DOHH2 (cell line): ENCODE measurements around the gene ANXA2.

Source experiments
- EZH2phosphoT487 ChIP-seq: fragments of 200-600 bp; sonication (generic); IDR thresholded peaks from 2 replicates; pipeline ENCODE4 v1.6.1; 2017; ENCODE audit warnings: borderline replicate concordance, mild to moderate bottlenecking, antibody characterized with exemption, low read length, moderate library complexity, mixed read lengths
- TF ChIP-seq, protein P1 (sequence below): fragments of 200-600 bp; sonication (generic); IDR thresholded peaks from one replicate; pipeline ENCODE4 v1.5.1; 2014; ENCODE audit warnings: antibody characterized with exemption, mild to moderate bottlenecking, low read depth, low read length; ENCODE audit not compliant: poor library complexity, severe bottlenecking

DNA sequence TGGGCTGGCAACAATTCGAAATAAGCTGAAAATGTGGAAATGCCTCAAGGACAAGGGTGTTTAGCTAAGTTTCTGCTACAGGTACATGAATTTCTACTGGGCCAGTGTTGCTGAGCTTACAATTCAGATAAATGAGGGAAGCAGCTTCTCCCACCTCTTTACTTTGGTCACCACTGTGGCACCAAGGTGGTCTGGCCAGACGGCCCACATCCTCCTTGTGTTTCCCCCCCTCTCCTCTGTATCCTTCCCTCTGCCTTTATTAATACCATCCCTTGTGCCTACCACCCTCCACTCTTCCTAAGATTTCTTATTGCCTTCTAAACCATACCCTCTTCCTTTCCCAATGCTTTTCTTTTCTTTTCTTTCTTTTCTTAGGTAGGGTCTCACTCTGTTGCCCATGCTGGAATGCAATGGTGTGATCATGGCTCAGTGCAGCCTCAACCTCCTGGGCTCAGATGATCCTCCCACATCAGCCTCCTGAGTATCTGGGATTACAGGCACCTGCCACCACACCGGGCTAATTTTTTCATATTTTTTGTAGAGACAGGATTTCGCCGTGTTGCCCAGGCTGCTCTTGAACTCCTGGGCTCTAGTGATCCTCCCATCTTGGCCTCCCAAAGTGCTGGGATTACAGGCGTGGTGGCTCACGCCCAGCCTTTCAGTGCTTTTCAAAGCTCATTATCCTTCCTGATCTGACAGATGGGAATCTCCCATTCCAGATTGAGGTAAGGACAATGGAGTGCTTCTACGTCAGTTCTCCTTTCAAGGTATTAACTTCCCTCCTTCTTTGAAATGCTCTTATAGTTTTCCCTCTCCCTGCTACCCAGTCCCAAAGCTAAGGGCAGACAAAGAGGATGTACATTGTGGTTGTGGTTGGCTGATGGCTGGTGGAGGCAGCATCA, 14.8 kb downstream of the ANXA2 start:
- TF ChIP-seq, protein P1, sequence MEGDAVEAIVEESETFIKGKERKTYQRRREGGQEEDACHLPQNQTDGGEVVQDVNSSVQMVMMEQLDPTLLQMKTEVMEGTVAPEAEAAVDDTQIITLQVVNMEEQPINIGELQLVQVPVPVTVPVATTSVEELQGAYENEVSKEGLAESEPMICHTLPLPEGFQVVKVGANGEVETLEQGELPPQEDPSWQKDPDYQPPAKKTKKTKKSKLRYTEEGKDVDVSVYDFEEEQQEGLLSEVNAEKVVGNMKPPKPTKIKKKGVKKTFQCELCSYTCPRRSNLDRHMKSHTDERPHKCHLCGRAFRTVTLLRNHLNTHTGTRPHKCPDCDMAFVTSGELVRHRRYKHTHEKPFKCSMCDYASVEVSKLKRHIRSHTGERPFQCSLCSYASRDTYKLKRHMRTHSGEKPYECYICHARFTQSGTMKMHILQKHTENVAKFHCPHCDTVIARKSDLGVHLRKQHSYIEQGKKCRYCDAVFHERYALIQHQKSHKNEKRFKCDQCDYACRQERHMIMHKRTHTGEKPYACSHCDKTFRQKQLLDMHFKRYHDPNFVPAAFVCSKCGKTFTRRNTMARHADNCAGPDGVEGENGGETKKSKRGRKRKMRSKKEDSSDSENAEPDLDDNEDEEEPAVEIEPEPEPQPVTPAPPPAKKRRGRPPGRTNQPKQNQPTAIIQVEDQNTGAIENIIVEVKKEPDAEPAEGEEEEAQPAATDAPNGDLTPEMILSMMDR: no peak
- TF ChIP-seq EZH2phosphoT487: no peak
